ENCODE measurements around the gene TMEM95.
"Not testable (repeated sequence)": the region's sequence is repeated elsewhere in the genome, so short reads cannot be mapped to it uniquely, and the experiment has no call there.

The TMEM95 gene

DNA sequence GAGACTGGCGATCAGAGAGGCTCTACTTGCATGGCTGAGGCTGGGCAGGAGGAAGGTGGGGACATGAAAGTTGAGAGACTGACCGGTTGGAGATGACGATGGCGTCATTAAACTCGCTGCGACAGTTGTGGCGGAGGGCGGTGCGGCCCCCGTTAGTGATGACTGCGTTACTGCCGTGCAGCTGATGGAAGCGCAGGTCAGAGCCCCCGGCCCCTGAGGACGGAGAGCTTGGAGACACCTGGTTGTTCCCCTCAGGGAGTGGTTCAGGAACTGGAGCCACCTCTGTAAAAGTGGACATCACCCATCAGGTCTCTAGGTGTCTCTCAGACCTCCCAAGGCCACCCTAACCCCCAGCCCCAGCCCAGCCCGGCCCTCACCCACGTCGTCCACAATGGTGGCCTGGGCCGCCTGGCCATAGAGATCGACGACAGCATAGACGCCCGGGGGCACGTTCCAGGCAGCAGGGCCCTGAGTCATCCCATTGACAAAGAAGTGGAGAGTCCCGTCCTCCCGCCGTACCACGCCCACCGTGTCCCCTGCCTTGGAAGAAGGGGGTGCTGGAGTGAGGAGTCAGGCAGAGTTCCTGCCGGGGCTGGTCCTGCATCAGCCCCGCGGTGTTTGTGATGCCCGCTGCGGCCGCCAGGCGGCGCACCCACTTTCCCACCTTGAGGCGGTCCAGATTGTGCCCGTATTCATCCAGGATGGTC, 31.1 kb upstream of the TMEM95 start:
- DNase-seq (ENCODE audit: low read depth in 2 of 2), result peak; percentile 16 to 50

GRCh38 chr17:7324438-7324779, 30.5 kb upstream of the TMEM95 start:
- no peak for DNase-seq (ENCODE audit: low read depth in 2 of 2)

DNA sequence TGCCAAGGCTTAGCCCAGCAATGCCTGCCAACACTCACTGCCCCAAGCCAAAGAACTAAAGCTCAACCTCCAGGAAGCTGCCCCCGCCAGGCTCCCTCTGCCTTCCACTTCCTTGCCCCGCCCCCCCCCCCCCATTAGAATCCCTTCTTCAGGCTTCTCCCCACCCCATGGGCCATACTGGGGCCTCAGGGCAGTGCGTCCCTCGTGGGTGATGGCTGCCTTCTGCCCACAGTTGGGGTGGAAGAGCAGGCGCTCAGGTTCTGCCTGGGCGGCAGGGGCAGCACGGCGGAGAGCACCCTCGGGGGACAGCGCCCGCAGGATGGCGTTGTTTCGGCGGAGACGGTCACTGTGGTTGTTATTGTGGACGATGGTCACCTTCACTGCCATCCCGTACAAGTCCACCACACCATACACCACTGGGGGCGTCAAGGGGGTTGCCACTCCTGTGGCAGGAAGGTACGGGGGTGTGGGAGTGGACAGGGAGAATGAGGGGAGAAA, 29.9 kb upstream of the TMEM95 start:
- DNase-seq (ENCODE audit: low read depth in 2 of 2), result no peak

DNA sequence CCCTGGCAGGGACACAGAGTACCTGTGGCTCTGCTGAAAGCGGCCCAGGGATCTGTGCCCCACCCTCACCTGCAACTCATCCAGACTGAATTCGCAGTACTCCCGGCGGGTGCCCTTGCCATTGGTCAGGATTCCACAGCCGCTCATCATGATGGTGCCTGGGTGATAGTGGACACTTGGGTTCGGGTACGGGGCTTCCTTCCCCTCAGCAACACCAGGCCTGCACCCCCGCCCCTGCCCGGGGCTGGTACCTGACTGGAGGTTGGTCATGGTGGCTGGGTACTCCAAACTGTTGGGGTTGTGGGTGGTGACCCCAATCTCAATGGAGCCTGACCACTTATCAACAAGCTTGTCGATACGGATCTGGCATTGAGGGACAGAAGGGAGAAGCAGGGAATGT, 28.8 kb upstream of the TMEM95 start:
- no peak for DNase-seq (ENCODE audit: low read depth in 2 of 2)

DNA sequence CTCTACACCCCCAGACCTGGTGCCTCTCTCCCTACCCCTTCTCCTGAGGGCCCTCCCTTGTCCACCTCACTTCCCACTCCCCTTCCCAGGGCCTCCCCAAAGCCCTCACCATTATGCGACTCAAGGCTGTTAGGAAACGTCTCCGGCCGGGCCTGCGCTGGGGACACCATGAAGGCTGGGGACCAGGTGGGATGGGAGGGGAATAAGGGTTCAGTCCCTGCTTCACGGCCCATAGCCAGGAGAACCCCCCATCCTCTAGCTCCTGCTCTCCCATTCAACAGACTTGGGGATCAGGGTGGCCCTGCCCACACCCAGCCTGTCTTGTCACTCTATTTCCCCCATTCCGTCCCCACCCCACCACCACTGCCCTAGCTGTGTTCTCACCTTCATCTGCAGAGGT, 27.9 kb upstream of the TMEM95 start:
- no peak for DNase-seq (ENCODE audit: low read depth in 2 of 2)

DNA sequence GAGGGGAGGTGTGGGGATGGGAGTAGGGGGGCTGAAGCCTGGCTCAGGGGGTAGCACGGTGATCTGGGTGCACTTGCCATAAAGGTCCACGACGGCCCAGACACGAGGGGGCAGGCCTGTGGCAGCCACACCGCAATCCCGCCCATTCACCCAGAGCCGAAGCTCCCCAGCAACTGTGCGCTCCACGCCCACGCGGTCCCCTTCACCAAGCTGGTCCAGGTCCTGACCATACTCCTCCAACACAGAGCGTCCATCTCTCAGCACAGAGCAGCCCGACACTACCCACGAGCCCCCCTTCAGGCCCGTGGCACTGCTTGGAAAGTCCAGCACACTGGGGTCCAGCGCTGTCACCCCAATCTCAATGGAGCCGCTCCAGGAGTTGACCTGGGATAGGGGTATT, 27.5 kb upstream of the TMEM95 start:
- DNase-seq (ENCODE audit: low read depth in 2 of 2), result no peak

DNA sequence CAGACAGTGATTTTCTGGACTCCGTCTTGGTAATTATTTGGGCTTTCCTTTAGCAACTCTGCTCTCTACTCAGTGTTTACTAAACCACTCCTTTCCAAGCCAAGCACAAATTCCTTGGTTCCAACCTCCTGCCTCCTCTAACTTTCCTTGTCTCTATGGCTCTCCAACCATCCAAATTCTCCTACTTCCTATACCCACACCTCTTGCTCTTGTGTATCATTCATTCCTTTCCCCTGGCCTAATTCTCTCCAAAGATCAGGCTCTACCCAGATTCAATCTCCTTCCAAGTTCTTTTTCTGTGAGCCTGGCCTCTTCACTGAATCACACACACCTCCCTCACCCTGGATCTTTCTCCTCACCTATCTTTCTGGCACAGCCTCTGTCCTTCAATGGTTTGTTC, 26.9 kb upstream of the TMEM95 start:
- no peak for DNase-seq (ENCODE audit: low read depth in 2 of 2)

DNA sequence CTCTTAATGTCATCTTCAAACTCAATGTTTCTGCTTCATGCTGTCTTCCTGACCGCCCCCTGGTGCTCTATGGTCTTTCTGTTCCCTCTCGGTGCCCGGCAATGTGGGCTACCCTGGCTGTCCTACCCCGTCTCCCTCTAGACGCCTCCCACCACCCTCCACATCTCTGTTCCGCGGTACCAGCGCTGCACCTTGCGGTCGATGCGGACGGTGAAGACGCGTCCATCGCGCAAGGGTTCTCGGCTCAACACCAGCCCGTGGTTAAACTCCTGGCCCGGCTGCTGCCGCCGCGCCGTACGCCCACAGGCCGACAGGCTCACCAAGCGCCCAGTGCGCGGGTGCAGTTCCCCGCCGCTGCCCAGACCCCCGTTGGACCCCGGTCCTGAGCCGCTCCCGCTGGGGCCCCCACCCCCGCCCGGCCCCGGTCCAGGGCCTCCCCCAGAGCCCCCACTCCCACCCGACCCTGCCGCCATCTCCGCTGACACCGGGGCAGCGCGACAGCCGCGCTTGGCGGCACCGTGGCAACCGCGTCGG, 26.0 kb upstream of the TMEM95 start, which contains the start of gene NEURL4:
NEURL4 (minus strand) TSS at position 496 of the 534 bp plus-strand sequence; CDS start at position 473, 23 bp downstream.
- DNase-seq (ENCODE audit: low read depth in 2 of 2), result no peak

GRCh38 chr17:7329374-7329996, 25.5 kb upstream of the TMEM95 start:
- DNase-seq (ENCODE audit: low read depth in 2 of 2), result peak; percentile 94 to 95

DNA sequence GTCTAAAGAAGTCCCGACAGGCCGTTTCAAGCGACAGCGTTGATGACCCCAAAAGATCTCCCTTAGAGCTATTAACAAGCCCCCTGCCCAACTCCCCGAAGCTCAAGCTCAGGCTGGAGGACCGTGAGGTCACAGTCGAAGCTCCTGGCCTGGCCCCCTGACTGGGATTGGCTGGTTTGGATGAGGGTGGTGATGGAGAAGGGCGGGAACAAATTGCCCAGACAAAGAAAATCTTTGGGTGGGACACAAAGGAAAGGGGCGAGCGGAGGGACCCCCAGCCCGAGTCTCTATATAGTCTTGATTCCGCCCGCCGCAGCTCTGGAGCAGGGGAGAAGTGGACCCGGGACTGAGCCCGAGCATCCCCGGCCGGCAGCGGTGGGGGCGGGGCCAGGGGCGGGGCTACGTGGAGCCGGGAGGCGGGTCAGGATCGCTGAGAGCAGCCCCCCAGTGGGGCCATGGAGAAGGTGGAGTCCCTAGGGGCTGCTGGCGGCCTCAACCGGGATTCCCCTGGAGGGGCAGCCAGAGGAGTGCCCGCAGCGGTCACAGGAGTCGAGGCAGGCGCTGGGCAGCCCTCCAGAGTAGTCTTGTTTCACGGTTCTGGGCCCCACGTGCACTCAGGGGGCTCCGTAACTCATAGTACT, 24.8 kb upstream of the TMEM95 start:
- peak; percentile 53 to 70 for DNase-seq (ENCODE audit: low read depth in 2 of 2)

DNA sequence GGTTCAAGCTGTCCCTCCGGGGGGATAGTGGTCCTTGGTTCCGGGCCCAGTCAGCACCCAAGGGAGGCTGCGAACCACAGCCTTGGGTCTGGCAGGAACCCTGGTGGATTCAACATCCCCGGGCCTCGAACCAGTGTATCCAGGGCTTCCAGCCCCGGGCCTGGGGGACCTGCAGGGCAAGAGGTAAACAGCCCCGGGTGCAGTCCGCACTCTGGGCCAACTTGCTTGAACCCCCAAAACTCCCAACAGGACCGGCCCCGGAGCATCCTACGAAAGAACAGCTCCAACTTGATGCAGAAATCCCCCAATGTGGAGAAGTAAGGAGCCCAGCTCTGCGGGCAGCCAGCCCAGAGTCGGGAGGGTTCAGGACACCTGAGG, 24.3 kb upstream of the TMEM95 start:
- DNase-seq (ENCODE audit: low read depth in 2 of 2), result no peak

DNA sequence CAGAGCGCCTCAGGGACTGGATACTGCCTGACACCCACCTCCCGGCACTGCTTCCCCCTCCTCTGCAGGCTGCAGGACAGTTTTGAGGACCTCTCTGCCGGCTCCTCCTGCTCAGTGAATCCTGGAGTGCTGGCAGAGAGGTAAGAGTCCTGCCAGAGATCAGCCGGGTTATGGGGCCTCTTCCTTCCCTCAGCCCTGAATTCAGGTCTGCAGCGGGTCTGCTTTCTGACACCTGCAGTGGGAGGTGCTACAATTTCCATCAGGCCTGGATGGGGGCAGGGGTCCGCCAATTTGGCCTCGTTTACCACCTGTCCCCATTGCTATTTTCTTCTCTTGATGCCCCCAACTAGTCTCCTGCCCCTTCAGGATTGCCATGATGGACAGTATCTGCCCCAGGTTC, 22.8 kb upstream of the TMEM95 start:
- DNase-seq (ENCODE audit: low read depth in 2 of 2), result no peak

DNA sequence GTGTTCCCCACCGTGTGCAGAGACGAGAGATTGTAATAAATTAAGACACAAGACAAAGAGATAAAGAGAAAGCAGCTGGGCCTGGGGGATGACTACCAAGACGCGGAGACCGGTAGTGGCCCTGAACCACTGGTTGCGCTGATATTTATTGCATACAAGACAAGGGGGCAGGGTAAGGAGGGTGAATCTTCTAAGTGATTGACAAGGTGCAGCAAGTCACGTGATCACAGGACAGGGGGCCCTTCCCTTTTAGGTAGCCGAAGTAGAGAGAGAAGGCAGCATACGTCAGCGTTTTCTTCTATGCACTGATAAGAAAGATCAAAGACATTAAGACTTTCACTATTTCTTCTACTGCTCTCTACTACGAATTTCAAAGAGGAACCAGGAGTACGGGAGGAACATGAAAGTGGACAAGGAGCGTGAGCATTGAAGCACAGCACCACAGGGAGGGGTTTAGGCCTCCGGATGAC, 22.3 kb upstream of the TMEM95 start:
- not testable (repeated sequence) for DNase-seq (ENCODE audit: low read depth in 2 of 2)

- no peak for DNase-seq (ENCODE audit: low read depth in 2 of 2)
Measured at GRCh38 chr17:7334938-7335538, 19.9 kb upstream of the TMEM95 start.

DNA sequence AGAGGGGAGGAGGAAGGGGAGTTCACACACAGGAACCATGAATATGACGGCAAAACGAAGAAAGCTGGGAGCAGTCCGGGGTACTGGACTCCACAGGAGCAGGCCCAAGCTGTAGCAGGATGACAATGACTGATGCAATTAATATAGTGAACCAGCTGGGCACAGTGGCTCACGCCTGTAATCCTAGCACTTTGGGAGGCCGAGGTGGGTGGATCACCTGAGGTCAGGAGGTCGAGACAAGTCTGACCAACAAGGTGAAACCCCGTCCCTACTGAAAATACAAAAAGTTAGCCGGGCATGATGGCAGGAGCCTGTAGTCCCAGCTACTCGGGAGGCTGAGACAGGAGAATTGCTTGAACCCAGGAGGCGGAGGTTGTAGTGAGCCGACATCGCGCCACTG, 19.2 kb upstream of the TMEM95 start:
- not testable (repeated sequence) for DNase-seq (ENCODE audit: low read depth in 2 of 2)

DNA sequence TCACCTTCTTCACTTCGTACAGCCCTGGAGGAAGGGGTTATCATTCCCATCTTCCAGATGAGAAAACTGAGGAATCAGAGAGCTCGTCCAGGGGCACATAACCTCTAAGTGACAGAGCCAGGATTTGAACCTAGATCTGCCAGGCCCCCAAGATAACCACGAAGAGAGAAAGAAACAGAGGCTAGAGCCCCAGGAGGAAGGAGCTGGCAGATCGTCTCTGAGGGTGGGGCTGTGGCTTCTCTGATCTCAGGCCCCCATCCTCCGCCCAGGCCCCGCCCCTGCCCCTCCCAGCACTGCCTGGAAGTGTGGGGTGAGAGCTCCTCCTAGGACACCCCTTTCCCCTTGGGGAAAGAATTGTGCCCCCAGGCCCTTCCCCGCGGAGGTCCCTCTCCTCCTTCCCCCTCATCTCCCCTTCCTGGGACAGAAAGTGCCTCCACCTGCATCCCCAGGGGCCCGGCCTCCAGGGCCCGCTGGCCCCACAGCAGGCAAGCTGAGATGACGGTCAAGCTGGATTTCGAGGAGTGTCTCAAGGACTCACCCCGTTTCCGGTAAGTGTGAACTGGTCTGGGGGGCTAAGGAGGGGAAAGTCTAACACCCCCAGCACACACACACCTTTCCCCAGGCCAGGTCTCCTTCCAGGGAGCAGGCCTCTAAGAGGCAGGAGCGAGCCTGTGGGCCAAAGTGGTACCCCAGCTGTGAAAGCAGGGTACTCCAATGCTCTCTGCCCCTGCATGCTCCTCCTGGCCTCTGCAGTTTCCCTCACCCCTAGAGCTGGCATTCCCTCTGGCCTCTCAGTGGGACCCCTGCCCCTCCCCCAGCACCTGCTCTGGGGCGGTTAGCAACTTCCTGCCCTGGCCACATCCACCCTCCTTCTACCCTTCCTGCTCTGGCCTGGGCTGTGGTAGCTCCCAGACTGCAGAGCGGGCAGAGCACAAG, 18.4 kb upstream of the TMEM95 start, which contains the start of gene ACAP1:
ACAP1 (plus strand) TSS at position 290 of the 936 bp plus-strand sequence; CDS start at position 496, 206 bp downstream.
- peak; percentile 76 to 79 for DNase-seq (ENCODE audit: low read depth in 2 of 2)

DNA sequence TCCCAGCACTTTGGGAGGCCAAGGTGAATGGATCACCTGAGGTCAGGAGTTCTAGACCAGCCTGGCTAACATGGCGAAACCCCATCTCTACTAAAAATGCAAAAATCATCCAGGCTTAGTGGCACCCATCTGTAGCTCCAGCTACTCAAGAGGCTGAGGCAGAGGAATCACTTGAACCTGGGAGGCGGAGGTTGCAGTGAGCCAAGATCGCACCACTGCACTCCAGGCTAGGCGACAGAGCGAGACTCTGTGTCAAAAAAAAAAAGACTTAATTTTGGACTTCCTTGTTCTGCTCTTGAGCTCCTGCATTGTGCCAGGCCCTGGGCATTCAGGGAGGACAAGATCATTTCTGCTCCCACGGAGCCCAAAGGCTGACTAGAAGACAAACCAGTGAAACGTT, 17.4 kb upstream of the TMEM95 start:
- not testable (repeated sequence) for DNase-seq (ENCODE audit: low read depth in 2 of 2)

- no peak for DNase-seq (ENCODE audit: low read depth in 2 of 2)
Measured at GRCh38 chr17:7340179-7340578, 14.8 kb upstream of the TMEM95 start.

DNA sequence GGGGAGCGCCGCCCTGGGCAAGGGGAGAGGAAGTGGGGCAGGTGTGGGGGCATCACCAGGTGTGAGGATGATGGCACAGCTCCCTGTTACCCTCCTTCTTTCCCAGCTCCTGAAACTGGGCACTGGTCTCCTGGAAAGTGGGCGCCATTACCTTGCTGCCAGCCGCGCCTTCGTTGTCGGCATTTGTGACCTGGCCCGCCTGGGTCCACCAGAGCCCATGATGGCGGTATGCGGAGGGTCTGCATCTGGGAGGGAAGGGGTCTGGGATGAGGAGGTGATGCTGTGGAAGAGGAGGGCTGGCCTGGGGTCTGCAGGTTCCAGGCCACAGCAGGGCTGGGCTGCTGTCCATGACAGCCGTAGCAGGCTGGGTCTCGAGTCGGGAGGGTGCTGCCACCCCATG, 13.1 kb upstream of the TMEM95 start:
- no peak for DNase-seq (ENCODE audit: low read depth in 2 of 2)

DNA sequence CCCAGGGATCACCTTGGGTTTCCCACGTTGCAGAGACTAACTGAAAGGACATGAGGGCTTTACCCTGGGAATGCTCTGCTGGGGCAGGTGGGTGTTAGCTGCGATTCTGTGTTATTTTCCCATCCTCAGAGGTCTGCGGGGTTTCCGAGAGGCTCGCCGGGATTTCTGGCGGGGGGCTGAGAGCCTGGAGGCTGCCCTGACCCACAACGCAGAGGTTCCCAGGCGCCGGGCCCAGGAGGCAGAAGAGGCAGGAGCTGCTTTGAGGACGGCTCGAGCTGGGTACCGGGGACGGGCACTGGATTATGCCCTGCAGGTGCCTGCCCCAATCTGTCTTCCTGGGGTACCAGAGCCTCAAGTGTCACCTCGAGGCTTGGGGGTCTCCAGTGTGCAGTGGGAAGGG, 11.7 kb upstream of the TMEM95 start:
- DNase-seq (ENCODE audit: low read depth in 2 of 2), result no peak

Data from stimulated activated CD8-positive, alpha-beta memory T cell treated with anti-CD3 and anti-CD28 coated beads, Interleukin-7, amount 100 ng/mL, for 4 hours (primary cell).